Suprapubic skin (tissue), 4 donors: Measurements from ENCODE around the gene PPP6R2.

ENCODE experiments used
- CTCF ChIP-seq, 2 donors: fragments of 200-600 bp in 1 of 2; fragments of 450-650 bp in 1 of 2; sonication (generic) in 1 of 2; IDR thresholded peaks; one replicate each; pipeline ENCODE4 v1.5.1; 2016 to 2019; ENCODE audit warnings: antibody characterized with exemption in 2 of 2, mild to moderate bottlenecking in 1 of 2, moderate library complexity in 1 of 2
- EP300 ChIP-seq: sonication (generic); formaldehyde crosslinking; IDR thresholded peaks from one replicate; pipeline ENCODE4 v1.6.1; 2017; ENCODE audit warnings: antibody characterized with exemption
- POLR2A ChIP-seq, 2 donors: fragments of 450-650 bp; IDR thresholded peaks; one replicate each; pipeline ENCODE4 v1.6.1; 2017; ENCODE audit warnings: antibody characterized with exemption in 2 of 2, mild to moderate bottlenecking in 2 of 2, moderate library complexity in 2 of 2
- POLR2AphosphoS5 ChIP-seq, 3 donors: sonication (generic); formaldehyde crosslinking; IDR thresholded peaks; one replicate each; pipeline ENCODE4 v1.6.1; 2017; ENCODE audit warnings: antibody characterized with exemption in 3 of 3

GRCh38 chr22:50305923-50306566 lies 37.1 kb upstream of the PPP6R2 start:
- TF ChIP-seq CTCF (IDR thresholded peaks at IDR 0.05), result no peak
- peak in 2 of 3 donors; percentile 68 to 83 for TF ChIP-seq POLR2AphosphoS5 (IDR thresholded peaks at IDR 0.05)
- TF ChIP-seq POLR2A (IDR thresholded peaks at IDR 0.05), result no peak
- no peak for TF ChIP-seq EP300
